OCI-LY7 (cell line): ENCODE results near the gene WFDC6.
"Not testable (repeated sequence)": the region's sequence is repeated elsewhere in the genome, so short reads cannot be mapped to it uniquely, and the experiment has no call there.

Experiments used
- EZH2phosphoT487 ChIP-seq: fragments of 200-600 bp; sonication (generic); IDR thresholded peaks from 2 replicates; pipeline ENCODE4 v1.6.1; 2018; ENCODE audit warnings: low read depth, borderline replicate concordance, mild to moderate bottlenecking, mixed run types, antibody characterized with exemption, low read length, moderate library complexity, mixed read lengths
- TF ChIP-seq, protein P1 (sequence below): fragments of 200-600 bp; sonication (generic); conservative IDR thresholded peaks from 2 replicates; pipeline ENCODE4 v1.5.1; 2014; ENCODE audit warnings: mild to moderate bottlenecking, antibody characterized with exemption, low read length, moderate library complexity, mixed read lengths

- TF ChIP-seq, protein P1, sequence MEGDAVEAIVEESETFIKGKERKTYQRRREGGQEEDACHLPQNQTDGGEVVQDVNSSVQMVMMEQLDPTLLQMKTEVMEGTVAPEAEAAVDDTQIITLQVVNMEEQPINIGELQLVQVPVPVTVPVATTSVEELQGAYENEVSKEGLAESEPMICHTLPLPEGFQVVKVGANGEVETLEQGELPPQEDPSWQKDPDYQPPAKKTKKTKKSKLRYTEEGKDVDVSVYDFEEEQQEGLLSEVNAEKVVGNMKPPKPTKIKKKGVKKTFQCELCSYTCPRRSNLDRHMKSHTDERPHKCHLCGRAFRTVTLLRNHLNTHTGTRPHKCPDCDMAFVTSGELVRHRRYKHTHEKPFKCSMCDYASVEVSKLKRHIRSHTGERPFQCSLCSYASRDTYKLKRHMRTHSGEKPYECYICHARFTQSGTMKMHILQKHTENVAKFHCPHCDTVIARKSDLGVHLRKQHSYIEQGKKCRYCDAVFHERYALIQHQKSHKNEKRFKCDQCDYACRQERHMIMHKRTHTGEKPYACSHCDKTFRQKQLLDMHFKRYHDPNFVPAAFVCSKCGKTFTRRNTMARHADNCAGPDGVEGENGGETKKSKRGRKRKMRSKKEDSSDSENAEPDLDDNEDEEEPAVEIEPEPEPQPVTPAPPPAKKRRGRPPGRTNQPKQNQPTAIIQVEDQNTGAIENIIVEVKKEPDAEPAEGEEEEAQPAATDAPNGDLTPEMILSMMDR, result not testable (repeated sequence)
- not testable (repeated sequence) for TF ChIP-seq EZH2phosphoT487
These were observed 46.7 kb upstream of the WFDC6 start for GRCh38 chr20:45585986-45586385.
